HG03103 (cell line): ENCODE measurements around the gene TIAM1.

Experiments
- ATAC-seq: cut with Tn5 transposase; IDR thresholded peaks from one replicate; pipeline ENCODE4 v1.9.1; 2021; ENCODE audit warnings: low read depth; ENCODE audit not compliant: unreplicated experiment

Gene TIAM1

DNA sequence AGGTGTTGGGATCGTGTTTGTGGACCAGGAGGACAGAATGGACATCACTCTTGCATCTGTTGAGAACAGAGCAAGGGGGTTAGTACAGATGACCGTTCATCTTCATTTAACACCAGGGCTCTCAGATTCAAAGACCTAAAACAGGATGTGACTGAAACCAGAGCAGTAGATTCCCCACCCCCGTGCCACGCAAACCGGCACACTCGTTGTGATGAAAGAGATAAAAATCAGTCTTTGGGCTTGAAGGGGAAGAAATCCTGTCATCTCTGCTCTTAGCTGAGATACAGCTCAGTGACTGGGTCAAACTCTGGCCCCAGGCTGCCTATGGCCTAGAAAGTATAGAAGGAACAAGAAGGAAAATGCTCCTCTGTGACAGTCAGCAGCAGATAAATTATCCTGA, 159.6 kb downstream of the TIAM1 start:
- no peak for ATAC-seq

DNA sequence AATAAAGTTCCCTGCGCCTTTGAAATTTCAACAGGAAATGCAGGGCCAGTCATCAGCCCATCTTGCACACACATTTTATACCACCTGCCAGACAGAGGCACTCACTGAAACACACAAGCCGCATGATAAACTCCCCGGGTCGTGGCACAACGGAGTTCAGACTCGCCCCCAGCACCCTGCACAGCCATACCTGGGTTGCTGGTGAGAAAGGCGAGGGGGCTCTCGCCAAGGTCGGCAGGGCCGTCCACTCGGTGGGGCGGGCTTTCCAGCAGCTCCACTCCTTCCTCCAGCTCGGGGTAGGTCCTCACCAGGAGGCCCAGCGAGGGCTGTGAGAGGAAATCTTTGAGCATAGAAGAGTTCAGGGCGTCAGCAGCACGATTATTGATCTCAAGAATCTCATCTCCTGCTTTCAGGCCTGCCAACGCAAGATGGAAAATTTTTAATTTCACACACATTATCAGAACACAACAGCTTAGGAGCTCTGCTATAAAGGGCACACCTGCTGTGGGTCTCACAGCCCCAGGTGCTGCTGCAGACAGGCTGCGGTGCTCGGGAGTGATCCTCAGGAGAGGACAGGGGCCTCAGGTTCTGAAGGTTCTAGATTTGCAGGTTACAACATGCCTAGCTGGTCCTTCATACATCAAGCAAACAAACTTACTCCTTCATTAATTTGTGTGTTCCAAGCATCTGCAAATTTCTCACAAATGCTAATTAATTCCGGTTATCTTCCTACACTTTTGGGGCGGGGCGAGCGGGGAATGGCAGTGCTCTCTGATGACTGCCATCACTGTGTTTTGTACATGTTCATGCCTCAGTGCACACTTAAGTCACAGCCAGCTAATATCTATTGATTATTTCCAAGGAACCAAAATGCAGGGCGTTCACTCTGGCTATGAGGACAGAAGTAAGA, 161.6 kb downstream of the TIAM1 start:
- no peak for ATAC-seq

DNA sequence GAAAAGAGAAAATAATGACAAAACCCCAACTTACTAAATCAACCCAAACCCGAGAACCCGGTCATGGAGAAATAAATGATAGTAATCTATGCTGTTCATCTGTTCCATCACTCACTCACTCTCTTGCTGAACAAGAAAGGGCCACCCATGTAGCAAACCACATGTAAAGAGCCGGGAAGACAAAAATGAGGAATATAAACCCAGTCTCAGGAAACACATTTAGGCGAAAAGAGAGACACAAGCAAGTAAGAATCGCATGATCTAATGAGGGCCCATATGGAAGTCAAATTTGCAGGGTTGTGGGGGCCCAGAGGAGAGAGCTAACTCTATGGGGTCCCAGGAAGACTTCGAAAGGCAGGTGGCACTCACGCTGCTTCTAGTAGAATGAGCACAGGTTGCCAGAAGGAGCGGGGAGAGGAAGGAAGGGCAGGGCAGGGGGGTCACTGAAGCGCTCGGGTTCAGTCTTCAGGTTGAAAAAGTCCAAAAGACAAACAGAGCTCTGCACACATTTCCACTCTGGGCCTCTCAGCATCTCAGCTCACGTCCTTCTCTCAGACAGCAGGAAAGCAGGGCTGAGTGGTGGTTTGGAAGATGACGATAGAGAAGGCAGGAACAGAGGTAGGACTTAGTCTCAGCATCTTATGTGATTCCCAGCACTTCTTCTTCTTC, 162.8 kb downstream of the TIAM1 start:
- ATAC-seq = no peak

DNA sequence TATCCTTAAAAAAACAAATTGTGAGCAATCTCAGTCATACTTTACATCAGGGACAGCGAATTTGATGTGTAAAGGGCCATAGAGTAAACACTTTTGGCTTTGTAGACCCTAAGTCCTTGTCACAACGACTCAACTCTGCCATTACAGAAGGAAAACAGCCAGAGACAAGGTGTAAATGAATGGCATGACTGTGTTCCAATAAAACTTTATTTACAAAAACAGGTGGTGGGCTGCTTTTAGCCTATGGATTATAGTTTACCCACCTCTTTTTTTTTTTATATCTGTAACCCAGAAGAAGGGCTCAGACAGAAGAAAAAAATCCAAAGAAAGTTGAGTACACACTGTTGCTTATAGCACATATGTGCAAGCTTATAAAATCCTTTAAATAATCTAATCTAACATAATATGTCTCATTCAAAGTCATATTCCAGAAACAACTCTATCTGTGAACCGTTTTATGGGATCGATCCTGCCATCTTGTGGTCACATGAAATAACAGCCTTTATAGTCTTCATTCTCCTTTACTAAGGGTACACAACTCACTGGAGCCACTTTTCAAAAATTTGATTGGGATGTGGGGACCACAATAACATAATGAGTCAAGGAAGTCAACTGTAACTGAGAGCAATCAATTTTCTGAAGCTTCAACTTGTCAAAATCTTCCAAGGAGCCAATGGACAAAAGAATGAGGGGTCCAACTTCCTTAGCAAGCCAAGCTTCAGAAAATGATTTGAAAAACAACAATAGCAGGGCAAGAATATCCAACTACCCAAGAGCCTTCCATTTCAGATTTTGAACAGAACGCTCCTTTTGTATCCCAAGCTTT, 163.6 kb downstream of the TIAM1 start:
- no peak for ATAC-seq

DNA sequence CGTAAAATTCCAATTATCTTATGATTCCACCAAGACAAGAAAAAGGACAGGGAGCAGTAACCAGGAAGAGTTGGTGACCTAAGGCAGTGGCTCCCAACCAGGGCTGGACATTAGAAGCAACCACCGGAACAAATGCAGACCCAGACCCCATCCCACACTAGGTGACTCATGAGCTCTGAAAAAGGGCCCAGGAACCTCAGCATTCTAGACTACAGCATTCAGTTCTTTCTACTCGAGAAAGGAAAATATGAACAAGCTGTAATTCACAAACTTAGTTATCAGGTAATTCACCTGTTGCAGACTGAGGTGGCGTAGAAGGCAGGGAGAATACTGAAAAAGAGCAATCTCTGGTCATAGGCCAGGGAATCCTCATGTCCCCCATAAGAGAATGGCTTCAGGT, 167.3 kb downstream of the TIAM1 start:
- no peak for ATAC-seq

DNA sequence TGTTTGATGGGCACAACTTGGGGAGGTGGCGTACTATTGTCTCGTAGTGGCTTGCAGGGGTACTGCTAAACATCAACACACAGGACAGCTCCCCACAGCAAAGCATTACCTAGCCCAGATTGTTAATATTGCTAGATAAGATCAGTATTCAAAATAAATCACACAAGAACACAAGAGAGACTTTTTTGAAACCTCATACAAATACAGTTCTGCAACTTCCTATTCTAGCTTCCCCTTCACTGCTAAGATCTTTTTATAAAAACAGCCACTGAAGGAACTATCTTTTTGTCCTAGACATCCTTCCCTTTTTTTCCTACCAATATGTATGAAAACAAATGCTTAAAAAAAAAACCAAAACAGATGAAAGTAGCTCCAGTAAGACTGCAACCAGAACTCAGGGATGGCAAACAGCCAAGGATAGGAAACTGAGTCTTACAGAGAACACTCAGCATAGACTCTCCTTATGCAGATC, 167.9 kb downstream of the TIAM1 start:
- ATAC-seq = no peak

DNA sequence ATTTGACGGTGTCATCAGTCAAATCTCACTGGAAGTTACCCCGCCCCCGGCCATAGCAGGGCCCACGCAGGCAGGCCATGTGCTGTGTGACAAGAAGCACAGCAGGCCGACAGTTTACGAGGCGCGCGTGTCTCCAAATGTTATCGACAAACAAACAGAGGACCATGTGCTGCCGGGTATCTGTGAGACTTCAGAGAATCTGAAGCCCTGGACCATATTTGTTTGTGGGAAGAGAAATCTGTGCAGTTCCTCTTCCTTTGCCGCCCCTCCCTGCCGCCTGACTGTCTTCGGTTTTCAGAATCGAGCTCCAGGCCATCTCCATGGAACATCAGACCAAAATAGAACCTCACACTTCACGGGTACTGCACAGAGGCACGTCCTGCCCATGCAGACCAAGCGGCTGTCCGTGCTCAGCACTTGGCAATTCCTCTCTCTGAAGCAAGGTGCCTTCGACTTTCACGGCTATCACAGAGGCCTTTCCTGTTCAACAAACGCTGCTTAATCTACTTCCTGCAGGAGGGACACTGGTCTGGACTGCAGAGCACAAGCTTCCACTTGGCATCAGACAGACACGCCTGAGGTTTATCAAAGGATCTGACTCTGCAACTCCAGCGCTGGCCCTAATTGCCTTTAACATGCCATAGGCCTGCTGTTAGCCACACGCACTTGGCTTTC, 170.0 kb downstream of the TIAM1 start:
- no peak for ATAC-seq

DNA sequence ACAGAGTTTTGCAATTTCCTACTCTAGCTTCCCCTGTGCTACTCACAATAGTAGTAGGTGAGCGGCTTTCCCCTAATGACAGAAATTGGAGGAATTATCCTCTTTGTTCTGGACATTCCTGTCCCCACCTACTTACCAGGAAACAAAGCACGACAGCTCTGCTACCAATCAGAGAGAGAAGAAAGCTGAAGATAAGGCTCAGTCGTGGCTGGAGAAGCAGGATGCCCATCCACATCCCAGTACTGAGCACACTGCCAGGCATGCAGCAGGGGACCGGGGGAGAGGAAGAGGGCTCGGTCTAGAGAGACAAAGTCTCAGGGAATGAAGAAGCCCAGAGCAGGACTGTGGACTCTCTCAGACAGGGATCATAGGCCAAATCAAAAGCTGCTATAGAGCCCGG, 171.7 kb downstream of the TIAM1 start:
- no peak for ATAC-seq

DNA sequence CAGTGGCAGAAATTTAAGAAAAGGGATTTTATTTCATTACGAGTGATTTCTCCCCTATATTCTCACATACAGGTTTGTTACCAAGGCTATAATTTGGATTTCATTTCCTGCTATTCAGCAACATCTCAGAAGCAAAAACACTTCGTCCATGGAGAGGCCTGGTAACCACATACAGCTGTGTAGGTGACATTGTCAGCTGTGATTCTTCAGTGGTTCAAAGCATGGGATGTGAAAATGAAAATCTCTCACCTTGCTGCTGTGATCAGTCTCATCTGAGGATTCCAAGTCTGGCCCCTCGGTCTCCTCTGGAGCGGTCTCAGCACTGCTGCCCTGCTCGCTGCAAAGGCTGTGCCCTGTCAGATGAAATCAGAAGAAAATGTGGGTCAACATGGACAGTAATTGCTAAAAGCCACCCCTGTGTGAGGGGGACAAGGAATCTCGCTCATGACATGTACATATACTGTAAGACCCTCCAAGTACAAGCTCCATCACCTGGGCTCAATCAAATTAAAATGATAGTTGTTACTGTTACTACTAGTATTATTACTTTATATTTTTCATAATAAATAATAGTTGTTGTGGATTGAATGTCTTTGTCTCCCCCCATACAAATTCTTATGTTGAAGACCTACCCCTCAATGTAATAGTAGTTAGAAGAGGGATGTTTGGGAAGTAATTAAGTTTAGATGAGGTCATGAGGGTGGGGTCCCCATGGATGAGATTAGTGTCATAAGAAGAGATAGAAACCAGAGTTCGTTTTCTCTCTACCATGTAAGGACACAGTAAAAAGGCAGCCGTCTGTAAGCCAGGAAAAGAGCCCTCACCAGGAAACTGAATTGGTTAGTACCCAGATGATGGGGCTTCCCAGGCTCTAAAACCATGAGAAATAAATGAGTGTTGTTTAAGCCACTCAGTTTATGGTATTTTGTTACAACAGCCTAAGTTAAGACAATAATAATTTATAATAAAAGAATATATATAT, 179.1 kb downstream of the TIAM1 start:
- no peak for ATAC-seq

DNA sequence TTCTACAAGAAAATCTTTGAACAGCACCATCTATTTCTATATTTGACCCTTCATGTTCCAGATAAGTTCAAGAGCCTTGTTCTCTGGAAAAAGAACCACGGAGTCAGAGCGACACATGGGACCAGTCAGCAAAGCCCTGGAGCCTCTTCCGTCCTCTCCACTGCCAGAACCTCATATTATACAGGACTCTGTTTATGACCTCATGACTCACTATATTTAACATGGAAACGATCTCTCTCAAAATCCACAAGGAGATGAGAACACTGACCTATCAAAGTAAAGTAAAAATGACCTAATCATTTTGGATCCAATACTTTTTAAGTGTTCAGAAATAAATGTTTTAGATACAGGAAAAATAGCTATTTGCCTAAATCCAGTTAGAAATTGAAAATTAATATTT, 181.2 kb downstream of the TIAM1 start:
- ATAC-seq = no peak

DNA sequence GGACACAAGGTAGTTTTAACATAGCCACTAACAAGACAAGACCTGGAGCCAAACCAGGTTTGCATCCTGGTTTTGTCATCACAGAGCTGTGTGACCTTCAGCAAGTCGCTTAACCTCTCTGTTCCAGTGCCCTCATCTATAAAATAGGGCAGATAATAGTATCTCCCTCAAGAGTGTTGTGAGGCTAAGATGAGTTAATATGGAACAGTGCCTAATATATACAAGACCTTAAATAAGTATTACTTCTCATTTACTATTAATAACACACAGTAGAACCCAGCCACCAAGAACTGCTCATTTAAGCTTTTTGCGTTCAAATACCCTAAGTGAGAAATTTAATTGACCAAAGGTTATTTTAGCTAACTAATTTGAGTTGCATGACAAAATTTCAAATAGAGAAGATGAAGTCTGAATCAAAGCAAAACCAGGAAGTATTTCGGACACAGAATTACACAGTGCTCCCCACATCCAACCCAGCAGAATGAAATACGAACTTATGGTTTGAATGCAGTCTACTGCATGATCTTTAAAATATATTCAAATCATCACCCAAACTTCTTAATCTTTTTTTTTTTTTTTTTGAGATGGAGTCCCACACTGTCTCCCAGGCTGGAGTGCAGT, 181.9 kb downstream of the TIAM1 start:
- ATAC-seq = no peak

DNA sequence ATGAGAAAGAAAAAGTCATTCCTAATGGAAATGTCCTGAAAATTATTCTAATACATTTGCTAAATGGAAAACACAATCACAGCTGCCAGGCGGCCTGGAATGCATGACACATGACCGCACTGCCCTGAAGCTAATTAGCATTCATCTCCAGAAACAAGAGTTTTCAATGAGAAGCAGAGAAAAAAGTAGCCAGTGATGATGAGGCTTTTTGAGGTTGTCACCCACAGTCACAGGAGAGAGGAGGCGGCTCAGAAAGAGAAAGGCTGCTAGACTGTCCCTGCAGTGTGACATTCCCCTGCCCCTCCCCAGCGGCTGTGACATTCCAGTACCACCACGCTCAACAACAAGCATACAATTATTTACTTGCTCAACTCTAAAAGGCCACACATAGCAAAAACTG, 182.9 kb downstream of the TIAM1 start:
- no peak for ATAC-seq

DNA sequence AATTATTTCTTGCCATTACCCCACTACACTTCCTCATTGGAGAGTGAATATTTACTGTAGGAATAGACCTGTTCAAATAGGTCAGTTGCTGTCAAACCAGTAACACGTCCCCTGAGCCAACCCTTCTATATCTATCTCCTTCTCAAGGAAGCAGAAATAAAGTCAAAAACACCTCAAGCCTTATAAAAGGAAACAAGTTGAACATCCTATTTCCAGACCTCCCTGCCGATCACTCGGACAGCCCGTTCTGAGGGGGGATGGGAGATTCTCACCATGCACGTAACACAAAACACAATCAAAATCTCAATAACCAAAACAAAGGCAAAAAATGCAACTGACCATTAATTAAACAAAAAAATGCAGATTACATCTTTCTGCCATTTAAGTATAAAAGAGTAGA, 184.3 kb downstream of the TIAM1 start:
- no peak for ATAC-seq

DNA sequence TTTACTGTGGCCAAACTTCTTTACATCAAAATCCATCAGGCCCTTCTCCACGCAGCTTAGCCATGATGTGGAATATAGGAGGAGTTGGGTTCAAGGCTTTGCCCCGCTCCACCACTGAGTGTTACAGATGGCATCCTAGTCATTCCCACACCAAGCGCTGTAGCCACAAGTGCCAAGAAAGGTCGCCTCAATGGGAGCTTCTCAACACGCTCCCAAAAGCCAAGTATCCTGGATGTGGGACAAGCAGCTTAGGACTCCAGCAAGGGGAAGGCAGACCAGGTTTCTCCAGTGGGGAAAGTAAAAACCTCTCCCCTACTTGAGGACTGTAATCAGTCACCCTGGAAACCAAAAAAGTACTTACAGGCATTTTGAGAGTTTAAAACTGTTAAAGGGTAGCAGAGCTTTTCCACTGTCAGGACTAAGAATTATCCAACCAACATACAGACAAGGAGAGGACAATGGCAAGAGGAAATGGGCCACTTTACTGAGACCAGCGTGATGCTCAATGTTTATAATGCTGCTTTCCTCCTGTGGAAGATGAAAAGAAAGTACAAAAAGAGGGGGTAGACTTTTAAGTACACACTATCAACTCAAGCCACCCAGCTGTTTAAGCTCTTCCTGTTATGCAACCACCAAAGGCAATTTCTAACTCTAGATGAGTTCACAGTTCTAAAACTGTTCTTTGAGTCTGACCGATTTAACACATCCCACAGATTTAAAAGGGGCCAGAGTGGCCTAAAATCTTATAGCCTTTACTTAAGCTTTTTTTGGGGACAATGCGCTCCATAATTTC, 185.1 kb downstream of the TIAM1 start:
- no peak for ATAC-seq

DNA sequence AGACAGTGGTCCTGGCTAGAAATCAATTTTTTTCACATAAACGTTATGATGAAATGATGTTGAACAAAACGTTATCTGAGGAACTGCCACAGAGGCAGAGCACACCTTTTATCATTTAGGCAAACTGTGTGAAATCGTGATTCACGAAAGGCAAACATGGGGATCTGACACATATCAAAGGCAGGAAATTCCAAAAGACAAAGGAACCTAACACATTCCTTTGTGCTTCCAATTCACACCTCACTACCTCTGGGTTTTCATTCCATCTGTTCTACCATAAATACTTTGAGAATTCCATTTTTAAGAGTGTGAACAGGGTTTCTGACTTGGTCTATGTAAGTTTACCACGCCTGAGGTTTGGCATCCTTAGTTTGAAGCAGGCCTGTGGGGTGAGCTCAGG, 186.3 kb downstream of the TIAM1 start:
- ATAC-seq = no peak

DNA sequence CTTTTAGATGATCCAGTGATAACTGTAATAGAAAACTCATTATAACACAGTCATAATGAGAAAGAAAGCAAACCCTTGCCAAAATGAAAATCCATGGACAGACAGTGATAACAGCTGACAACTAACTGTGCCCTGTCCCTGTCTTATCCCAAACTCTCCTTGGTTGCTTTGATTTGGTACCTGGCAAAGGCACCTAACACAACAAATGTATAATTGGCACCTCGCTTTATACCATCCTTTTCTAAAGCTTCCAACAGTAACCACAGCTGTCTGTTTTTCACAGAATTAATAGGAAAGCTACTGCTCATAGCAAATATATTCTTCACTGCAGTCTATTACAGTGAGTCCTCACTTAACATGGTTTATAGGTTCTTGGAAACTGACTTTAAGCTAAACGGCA, 187.4 kb downstream of the TIAM1 start:
- ATAC-seq = no peak

DNA sequence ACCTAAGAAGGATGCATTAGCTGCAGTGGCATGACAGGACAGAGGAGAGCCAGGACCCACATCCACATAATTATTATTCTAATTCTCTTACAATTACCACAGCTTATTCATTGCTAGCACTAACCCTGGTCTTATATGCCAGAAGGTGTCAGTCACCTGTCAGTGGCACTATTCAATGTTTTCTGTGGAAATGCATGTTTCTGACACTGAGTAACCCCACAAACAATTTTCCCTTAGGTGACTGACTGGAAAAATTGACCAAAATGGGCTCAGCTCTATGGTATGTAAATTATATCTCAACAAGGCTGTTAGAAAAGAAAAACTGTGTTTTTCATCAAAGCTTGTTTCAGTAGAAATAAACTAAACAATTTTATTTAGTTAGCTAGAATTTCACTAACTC, 187.9 kb downstream of the TIAM1 start:
- no peak for ATAC-seq
